BJ (cell line): ENCODE measurements around the gene ZMYM3. TPM values are rescaled to one million over a fixed set of nuclear protein-coding genes. Genes with fewer than 3 reads are reported as not detected.

Source experiments
- CTCF ChIA-PET: fragments of 350-600 bp; formaldehyde crosslinking; extraction: SDS; loops from one replicate; lab custom pipeline; 2021; ENCODE audit warnings: antibody characterized with exemption, inconsistent platforms; lab: Yijun Ruan, JAX
- POLR2A ChIA-PET: fragments of 300-600 bp; sonication (Branson Sonifier 250); formaldehyde crosslinking; extraction: SDS; loops from one replicate; lab custom pipeline; 2021; ENCODE audit warnings: antibody characterized with exemption; lab: Charles Lee
- DNase-seq: peaks from one replicate; pipeline ENCODE4 v3.0.0-alpha.2; 2011; ENCODE audit warnings: low read depth
- H3K27me3 ChIP-seq: 2 replicates; pipeline ENCODE4 v1.6.0; 2011; ENCODE audit warnings: low read length; ENCODE audit not compliant: control insufficient read depth, insufficient read depth
- H3K36me3 ChIP-seq: 2 replicates; pipeline ENCODE4 v1.5.1; 2011; ENCODE audit warnings: low read length; ENCODE audit not compliant: control insufficient read depth, insufficient read depth
- H3K4me3 ChIP-seq: 2 replicates; pipeline ENCODE4 v1.5.1; 2011; ENCODE audit warnings: low read depth, mild to moderate bottlenecking, control low read depth, low read length
- polyA plus RNA-seq: library from polyadenylated mRNA; depleted of rRNA; stranded (reverse); fragments of >200 nt; gene quantifications from 2 replicates; pipeline ENCODE4 v1.2.3, GENCODE V29; 2011
- TF ChIP-seq, protein P1 (sequence below): IDR thresholded peaks from 2 replicates; pipeline ENCODE4 v1.5.1; 2011; ENCODE audit warnings: low read depth, mild to moderate bottlenecking, control low read depth, inconsistent platforms, low read length, moderate library complexity; ENCODE audit not compliant: insufficient read depth

ZMYM3 gene
- polyA plus RNA-seq, 1 experiment: 25.1 TPM

DNA sequence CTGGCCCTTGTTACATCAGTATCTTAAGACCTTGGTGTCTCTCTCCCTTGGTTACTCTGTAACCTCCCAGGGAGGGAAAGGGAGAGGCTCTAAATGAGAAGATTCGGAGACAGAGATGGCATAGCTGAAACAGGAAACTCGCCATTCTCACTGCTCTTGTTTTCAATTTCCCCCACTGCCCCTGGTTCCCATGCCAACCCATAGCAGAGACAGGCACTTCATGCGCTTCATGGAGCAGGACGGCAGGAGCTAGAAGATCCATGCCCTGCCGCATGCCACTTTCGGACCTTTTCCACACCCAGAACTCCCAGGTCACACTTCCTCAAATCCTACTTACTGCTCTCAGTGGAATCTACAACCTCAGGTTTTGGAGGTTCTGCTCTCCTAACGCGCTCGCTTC, 3.1 kb downstream of the ZMYM3 start:
- Histone ChIP-seq H3K36me3 (peaks cover 14% of the 10 kb centered on the region), H3K4me3 (no peak overlapping the region), H3K27me3 (no peaks in the 10 kb centered on the region)
- TF ChIP-seq, protein P1, sequence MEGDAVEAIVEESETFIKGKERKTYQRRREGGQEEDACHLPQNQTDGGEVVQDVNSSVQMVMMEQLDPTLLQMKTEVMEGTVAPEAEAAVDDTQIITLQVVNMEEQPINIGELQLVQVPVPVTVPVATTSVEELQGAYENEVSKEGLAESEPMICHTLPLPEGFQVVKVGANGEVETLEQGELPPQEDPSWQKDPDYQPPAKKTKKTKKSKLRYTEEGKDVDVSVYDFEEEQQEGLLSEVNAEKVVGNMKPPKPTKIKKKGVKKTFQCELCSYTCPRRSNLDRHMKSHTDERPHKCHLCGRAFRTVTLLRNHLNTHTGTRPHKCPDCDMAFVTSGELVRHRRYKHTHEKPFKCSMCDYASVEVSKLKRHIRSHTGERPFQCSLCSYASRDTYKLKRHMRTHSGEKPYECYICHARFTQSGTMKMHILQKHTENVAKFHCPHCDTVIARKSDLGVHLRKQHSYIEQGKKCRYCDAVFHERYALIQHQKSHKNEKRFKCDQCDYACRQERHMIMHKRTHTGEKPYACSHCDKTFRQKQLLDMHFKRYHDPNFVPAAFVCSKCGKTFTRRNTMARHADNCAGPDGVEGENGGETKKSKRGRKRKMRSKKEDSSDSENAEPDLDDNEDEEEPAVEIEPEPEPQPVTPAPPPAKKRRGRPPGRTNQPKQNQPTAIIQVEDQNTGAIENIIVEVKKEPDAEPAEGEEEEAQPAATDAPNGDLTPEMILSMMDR: no peak
- POLR2A ChIA-PET: no interaction called here
- CTCF ChIA-PET: no interaction called here
- DNase-seq: no peak

DNA sequence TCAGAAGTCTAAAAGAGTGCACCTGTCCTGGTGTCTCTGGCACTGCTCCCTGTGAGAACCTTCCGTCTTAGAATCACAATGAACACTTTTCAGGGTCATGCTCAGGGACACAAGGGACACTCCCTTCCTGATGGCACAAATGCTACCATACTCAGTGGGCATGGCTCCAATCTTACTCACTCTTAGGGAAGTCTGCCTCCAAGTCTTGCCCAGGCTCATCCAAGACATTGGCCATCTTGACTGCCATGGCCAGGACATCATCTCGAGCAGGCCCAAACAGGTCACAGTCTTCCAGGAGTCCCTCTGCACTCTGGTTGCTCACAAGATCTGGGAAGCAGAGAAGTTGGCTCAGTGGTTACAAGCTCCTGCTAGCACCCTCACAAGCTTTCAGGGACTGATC, 8.8 kb downstream of the ZMYM3 start:
- Histone ChIP-seq H3K27me3 (no peaks in the 10 kb centered on the region), H3K4me3 (no peak overlapping the region), H3K36me3 (peaks cover 30% of the 10 kb centered on the region)
- DNase-seq: no peak
- TF ChIP-seq, protein P1: no peak
- CTCF ChIA-PET: no interaction called here
- POLR2A ChIA-PET: no interaction called here

- TF ChIP-seq, protein P1: no peak
- Histone ChIP-seq H3K27me3 (no peaks in the 10 kb centered on the region), H3K36me3 (peaks cover 28% of the 10 kb centered on the region), H3K4me3 (no peak overlapping the region)
- no peak for DNase-seq
- POLR2A ChIA-PET: no interaction called here
- CTCF ChIA-PET: interaction anchor here (0.6 kb wide), 1 partner anchor 58 kb away, joined by 3 read pairs; no protein-coding TSS in a partner anchor
Observed at GRCh38 chrX:71244359-71245128, 9.4 kb downstream of the ZMYM3 start.

DNA sequence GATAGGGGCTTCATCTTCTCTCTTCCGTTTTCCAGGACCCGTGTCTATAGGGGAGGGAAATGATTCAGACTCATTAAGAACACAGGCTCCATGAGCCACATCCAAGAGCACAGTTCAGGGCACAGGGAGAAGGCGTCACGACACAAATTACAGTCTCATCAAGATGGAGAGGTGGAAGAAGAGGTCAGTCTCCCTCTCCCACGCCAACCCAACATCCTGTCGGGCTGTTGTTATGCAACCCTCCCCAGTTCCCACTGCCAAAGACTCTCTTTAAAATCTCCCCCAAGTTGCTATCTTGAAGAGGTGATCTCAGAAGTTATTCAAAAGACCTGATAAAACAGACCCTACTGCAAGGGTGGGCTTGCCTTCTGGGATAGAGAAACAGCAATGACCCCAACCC, 12.6 kb downstream of the ZMYM3 start:
- Histone ChIP-seq H3K36me3 (peaks cover 17% of the 10 kb centered on the region), H3K27me3 (no peaks in the 10 kb centered on the region), H3K4me3 (no peak overlapping the region)
- ChIA-PET POLR2A (no interaction called here), CTCF (no interaction called here)
- DNase-seq: no peak
- TF ChIP-seq, protein P1: no peak

GRCh38 chrX:71239781-71240180, 14.2 kb downstream of the ZMYM3 start:
- TF ChIP-seq, protein P1: no peak
- H3K36me3 ChIP-seq: peaks cover 10% of the 10 kb centered on the region
- no peak overlapping the region for H3K4me3 ChIP-seq
- ChIA-PET POLR2A (no interaction called here), CTCF (no interaction called here)
- no peaks in the 10 kb centered on the region for H3K27me3 ChIP-seq
- no peak for DNase-seq
